Liver (tissue), 9 donors: ENCODE measurements around the gene SDHA. TPM values are rescaled to one million over a fixed set of nuclear protein-coding genes. Genes with fewer than 3 reads are reported as not detected.
A peak's percentile ranks its signal among the peaks of the same experiment; 100 is the strongest.
"Not testable (repeated sequence)": the region's sequence is repeated elsewhere in the genome, so short reads cannot be mapped to it uniquely, and the experiment has no call there.

Experiments
- DNase-seq: peaks from one replicate; pipeline ENCODE4 v3.0.0-alpha.2; 2017; ENCODE audit warnings: low spot score
- H3K27ac ChIP-seq, 2 donors: one replicate each; pipeline ENCODE4 v1.7.0; 2013; ENCODE audit warnings: inconsistent platforms in 2 of 2, low read length in 2 of 2, control low read depth in 1 of 2, low read depth in 1 of 2, mild to moderate bottlenecking in 1 of 2
- H3K27me3 ChIP-seq, 4 donors: one replicate each; pipeline versions ENCODE4 v1.6.1 to v1.7.0; 2013; ENCODE audit warnings: low read length in 3 of 4, inconsistent platforms in 1 of 4, mild to moderate bottlenecking in 1 of 4, moderate library complexity in 1 of 4; ENCODE audit not compliant: control insufficient read depth in 4 of 4, insufficient read depth in 4 of 4
- H3K36me3 ChIP-seq, 4 donors: one replicate each; pipeline versions ENCODE4 v1.6.1 to v1.7.0; 2013; ENCODE audit warnings: low read length in 3 of 4, mild to moderate bottlenecking in 3 of 4, low read depth in 1 of 4, moderate library complexity in 1 of 4; ENCODE audit not compliant: control insufficient read depth in 4 of 4, insufficient read depth in 3 of 4
- H3K4me1 ChIP-seq, 4 donors: one replicate each; pipeline versions ENCODE4 v1.6.1 to v1.7.0; 2013; ENCODE audit warnings: low read length in 3 of 4, mild to moderate bottlenecking in 3 of 4, moderate library complexity in 1 of 4; ENCODE audit not compliant: control insufficient read depth in 4 of 4, insufficient read depth in 4 of 4
- H3K4me3 ChIP-seq, 3 donors: one replicate each; pipeline versions ENCODE4 v1.6.1 to v1.7.0; 2013; ENCODE audit warnings: low read length in 3 of 3, control low read depth in 1 of 3, low read depth in 1 of 3, mild to moderate bottlenecking in 1 of 3
- H3K9ac ChIP-seq, 2 donors: one replicate each; pipeline ENCODE4 v1.7.0; 2013; ENCODE audit warnings: low read length in 2 of 2, mild to moderate bottlenecking in 2 of 2, moderate library complexity in 2 of 2, control low read depth in 1 of 2, low read depth in 1 of 2
- H3K9me3 ChIP-seq, 4 donors: one replicate each; pipeline versions ENCODE4 v1.6.1 to v1.7.0; 2013; ENCODE audit warnings: low read length in 3 of 4; ENCODE audit not compliant: control insufficient read depth in 4 of 4
- ATF3 ChIP-seq: IDR thresholded peaks from 2 replicates; pipeline ENCODE4 v1.6.1; 2016; ENCODE audit warnings: antibody characterized with exemption
- EGR1 ChIP-seq, 2 donors: IDR thresholded peaks; 2 replicates each; pipeline ENCODE4 v1.6.1; 2016 to 2018; ENCODE audit warnings: antibody characterized with exemption in 2 of 2, low read depth in 2 of 2
- FOXA1 ChIP-seq: IDR thresholded peaks from 2 replicates; pipeline ENCODE4 v1.6.1; 2016; ENCODE audit warnings: antibody characterized with exemption
- FOXA2 ChIP-seq: IDR thresholded peaks from 2 replicates; pipeline ENCODE4 v1.6.1; 2016; ENCODE audit warnings: antibody characterized with exemption
- GABPA ChIP-seq, 2 donors: IDR thresholded peaks in 1 of 2; conservative IDR thresholded peaks in 1 of 2; 2 replicates each; pipeline ENCODE4 v1.6.1; 2016; ENCODE audit warnings: antibody characterized with exemption in 2 of 2, mild to moderate bottlenecking in 1 of 2, moderate library complexity in 1 of 2
- HNF4A ChIP-seq, 2 donors: conservative IDR thresholded peaks; 2 replicates each; pipeline ENCODE4 v1.6.1; 2016; ENCODE audit warnings: antibody characterized with exemption in 2 of 2, mild to moderate bottlenecking in 2 of 2
- HNF4G ChIP-seq: IDR thresholded peaks from 2 replicates; pipeline ENCODE4 v1.6.1; 2016; ENCODE audit warnings: antibody characterized with exemption
- JUND ChIP-seq, 2 donors: IDR thresholded peaks; 2 replicates each; pipeline ENCODE4 v1.6.1; 2016; ENCODE audit warnings: antibody characterized with exemption in 2 of 2
- NR2F2 ChIP-seq: IDR thresholded peaks from 2 replicates; pipeline ENCODE4 v1.6.1; 2016; ENCODE audit warnings: antibody characterized with exemption
- RAD21 ChIP-seq, 2 donors: IDR thresholded peaks; 2 replicates each; pipeline ENCODE4 v1.6.1; 2016; ENCODE audit warnings: antibody characterized with exemption in 2 of 2, mild to moderate bottlenecking in 2 of 2
- REST ChIP-seq: IDR thresholded peaks from 2 replicates; pipeline ENCODE4 v1.6.1; 2016; ENCODE audit warnings: antibody characterized with exemption, mild to moderate bottlenecking
- RXRA ChIP-seq, 2 donors: IDR thresholded peaks; 2 replicates each; pipeline ENCODE4 v1.6.1; 2017 to 2018; ENCODE audit warnings: antibody characterized with exemption in 2 of 2, mild to moderate bottlenecking in 1 of 2
- SP1 ChIP-seq: IDR thresholded peaks from 2 replicates; pipeline ENCODE4 v1.6.1; 2018; ENCODE audit warnings: antibody characterized with exemption, mild to moderate bottlenecking
- TAF1 ChIP-seq: conservative IDR thresholded peaks from 2 replicates; pipeline ENCODE4 v1.6.1; 2016; ENCODE audit warnings: antibody characterized with exemption, mild to moderate bottlenecking
- YY1 ChIP-seq: IDR thresholded peaks from 2 replicates; pipeline ENCODE4 v1.6.1; 2016; ENCODE audit warnings: antibody characterized with exemption, mild to moderate bottlenecking
- ZBTB33 ChIP-seq: IDR thresholded peaks from 2 replicates; pipeline ENCODE4 v1.6.1; 2016; ENCODE audit warnings: antibody characterized with exemption
- WGBS: extraction: QIAGEN DNeasy Blood & Tissue Kit; methylation state at CpG from one replicate; pipeline ENCODE4 v1.1.7; 2013; 5-methylcytosine and 5-hydroxymethylcytosine counted together
- polyA plus RNA-seq, 2 donors: library from polyadenylated mRNA; stranded (reverse) in 1 of 2; unstranded in 1 of 2; fragments of 200-250 nt in 1 of 2; fragments of >200 nt in 1 of 2; fragmentation: Nextera tagmentation in 1 of 2; extraction: Ambion mirVana in 1 of 2; gene quantifications; one replicate each; pipeline versions ENCODE4 v1.2.1 to v1.2.3, GENCODE V29; 2013 to 2015
- total RNA-seq, 2 donors: library from RNA; depleted of rRNA; stranded (reverse); fragments of >200 nt; gene quantifications; one replicate each; pipeline ENCODE4 v1.2.3, GENCODE V29; 2014
- TF ChIP-seq, protein P1 (sequence below): IDR thresholded peaks from 2 replicates; pipeline ENCODE4 v1.6.1; 2016; ENCODE audit warnings: antibody characterized with exemption
- donor health status: healthy.
- donor health status: healthy.
- donor health status: healthy.
- donor health status: healthy.
- donor health status: healthy.

The SDHA gene
- total and polyA plus RNA-seq, 4 donors = 79.2 to 215 (median 159) TPM

GRCh38 chr5:257148-257547, 39.0 kb downstream of the SDHA start:
- H3K27ac ChIP-seq = peak overlapping the region; percentile 39 to 50
- no peaks in the 10 kb centered on the region for H3K9me3 ChIP-seq
- no peak for DNase-seq
- no peak overlapping the region for H3K9ac ChIP-seq
- H3K36me3 ChIP-seq = peaks cover 8 to 13% (median 9%) of the 10 kb centered on the region in 4 donors
- TF ChIP-seq NR2F2 = no peak
- no peak for TF ChIP-seq SP1
- TF ChIP-seq ATF3 = no peak
- no peak for TF ChIP-seq GABPA (IDR thresholded peaks at IDR 0.05 in 1 of 2, conservative IDR thresholded peaks at IDR 0.05 in 1 of 2)
- TF ChIP-seq FOXA1 = no peak
- no peak for TF ChIP-seq ZBTB33
- TF ChIP-seq TAF1 = no peak
- no peak for TF ChIP-seq HNF4A (conservative IDR thresholded peaks at IDR 0.05)
- H3K4me1 ChIP-seq = peaks cover 0 to 12% (median 4%) of the 10 kb centered on the region in 4 donors
- no peaks in the 10 kb centered on the region for H3K27me3 ChIP-seq
- WGBS = 98% methylated on average over 13 of the region's 13 CpGs
- no peak overlapping the region for H3K4me3 ChIP-seq

DNA sequence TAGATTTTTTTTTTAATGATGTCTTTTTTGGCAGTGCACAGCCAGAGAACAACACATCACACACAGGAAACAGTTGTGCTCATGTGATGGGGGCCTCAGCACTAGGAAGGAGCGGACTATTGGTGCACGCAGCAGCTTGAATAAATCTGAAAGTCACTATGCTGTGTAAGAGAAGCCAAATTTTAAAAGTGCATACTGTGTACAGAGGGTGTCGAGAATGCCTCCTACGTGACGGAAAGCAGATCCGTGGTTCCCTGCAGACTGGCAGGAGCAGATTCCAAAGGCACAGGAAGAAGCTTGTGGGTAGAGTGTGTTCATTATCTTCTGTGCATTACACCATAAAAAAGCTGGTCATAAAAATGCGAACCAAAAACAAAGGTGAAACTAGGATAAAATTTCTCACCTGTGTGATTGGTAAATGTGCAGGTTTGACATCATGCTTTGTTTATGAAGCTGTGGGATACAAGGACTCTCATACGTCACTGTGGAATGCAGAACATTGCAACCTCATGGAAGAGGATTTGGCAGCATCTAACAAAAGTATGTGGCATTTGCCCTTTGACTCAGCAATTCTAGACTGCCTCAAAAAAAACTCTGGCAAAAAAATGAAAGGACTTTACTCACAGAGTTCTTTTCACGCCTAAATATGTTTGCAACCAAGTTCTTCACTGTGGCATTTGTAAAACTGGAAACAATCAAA, 45.3 kb downstream of the SDHA start:
- not testable (repeated sequence) for H3K27me3 ChIP-seq, H3K4me3 ChIP-seq, H3K9me3 ChIP-seq, H3K9ac ChIP-seq, DNase-seq
- peaks cover 0 to 14% (median 4%) of the 10 kb centered on the region in 4 donors for H3K36me3 ChIP-seq
- H3K4me1 ChIP-seq = peaks cover 4 to 14% (median 9%) of the 10 kb centered on the region in 4 donors
- peak overlapping the region; percentile 55 to 82 for H3K27ac ChIP-seq
- TF ChIP-seq ATF3 (peak; percentile 36), HNF4A (conservative IDR thresholded peaks at IDR 0.05) (peak; percentile 81 to 89), YY1 (peak; percentile 76), NR2F2 (peak; percentile 77), JUND (IDR thresholded peaks at IDR 0.05) (peak; percentile 21 to 55), EGR1 (IDR thresholded peaks at IDR 0.05; ENCODE audit: low read depth in 2 of 2) (peak in 1 of 2 donors; percentile 67), RAD21 (IDR thresholded peaks at IDR 0.05) (peak in 1 of 2 donors; percentile 9), FOXA2 (peak; percentile 57), RXRA (IDR thresholded peaks at IDR 0.05) (peak; percentile 48 to 85), HNF4G (peak; percentile 33), SP1 (peak; percentile 67), GABPA (IDR thresholded peaks at IDR 0.05 in 1 of 2, conservative IDR thresholded peaks at IDR 0.05 in 1 of 2) (peak in 1 of 2 donors; percentile 78), ZBTB33 (peak; percentile 56), REST (peak; percentile 42)
- TF ChIP-seq, protein P1, sequence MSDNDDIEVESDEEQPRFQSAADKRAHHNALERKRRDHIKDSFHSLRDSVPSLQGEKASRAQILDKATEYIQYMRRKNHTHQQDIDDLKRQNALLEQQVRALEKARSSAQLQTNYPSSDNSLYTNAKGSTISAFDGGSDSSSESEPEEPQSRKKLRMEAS = peak; percentile 47
- WGBS = 40% methylated on average over 9 of the region's 9 CpGs
